ENCODE measurements around the gene KIF2C. TPM values are rescaled to one million over a fixed set of nuclear protein-coding genes. Genes with fewer than 3 reads are reported as not detected.

KIF2C gene
- polyA plus RNA-seq, 3 donors: 0.13 to 0.29 (median 0.24) TPM

DNA sequence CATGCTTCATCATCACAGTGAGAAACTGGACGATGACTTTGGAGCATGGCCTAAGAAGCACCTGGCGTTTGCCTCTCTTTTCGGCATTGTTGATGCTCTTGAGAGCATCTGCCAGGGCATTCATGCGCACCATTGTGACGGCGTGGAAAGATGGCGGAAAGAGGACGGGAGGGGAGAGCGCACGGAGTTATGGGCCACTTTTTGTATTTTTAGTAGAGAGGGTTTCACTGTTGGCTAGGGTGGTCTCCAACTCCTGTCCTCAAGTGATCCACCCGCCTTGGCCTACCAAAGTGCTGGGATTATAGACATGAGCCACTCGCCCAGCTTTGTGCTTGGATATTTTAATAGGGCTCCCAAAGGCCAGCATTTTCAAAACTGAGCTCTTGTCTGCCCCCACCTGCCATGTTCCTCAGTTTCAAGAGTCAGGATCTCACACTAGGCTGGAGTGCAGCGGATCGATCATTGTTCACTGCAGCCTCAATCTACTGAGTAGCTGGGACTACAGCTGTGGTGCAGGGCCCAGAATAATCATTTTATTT is 41.0 kb downstream of the KIF2C start:
- Mint-ChIP-seq H3K27me3 (ENCODE audit: low read depth in 3 of 3) (peaks cover 7 to 13% (median 9%) of the 10 kb centered on the region in 3 donors), H3K9me3 (no peaks in the 10 kb centered on the region), H3K4me1 (peaks cover 48% of the 10 kb centered on the region), H3K27ac (no peak overlapping the region), H3K36me3 (peaks cover 52 to 57% of the 10 kb centered on the region in 2 donors), H3K4me3 (no peak overlapping the region)
- H3K4me1 ChIP-seq (ENCODE audit: control insufficient read depth in 1 of 2, insufficient read depth in 2 of 2, low read length in 2 of 2): peaks cover 27 to 36% of the 10 kb centered on the region in 2 donors
- H3K27ac ChIP-seq (ENCODE audit: low read depth in 1 of 2, low read length in 2 of 2): no peak overlapping the region
- no peak overlapping the region for H3K4me3 ChIP-seq (replicated peaks in 1 of 3; ENCODE audit: low read depth in 2 of 3, low read length in 3 of 3)
- H3K4me2 ChIP-seq (replicated peaks; ENCODE audit: extremely low read depth, low read length, poor library complexity, severe bottlenecking): no peak overlapping the region
- H2AFZ ChIP-seq (ENCODE audit: insufficient read depth, low read depth, low read length, poor library complexity, severe bottlenecking): no peak overlapping the region
- no peak for DNase-seq
- H3K9me3 ChIP-seq (replicated peaks in 1 of 2; ENCODE audit: control insufficient read depth in 1 of 2, insufficient read depth in 1 of 2, low read length in 2 of 2): no peaks in the 10 kb centered on the region
- intact Hi-C loops (cut with micrococcal nuclease): loop anchor here in 1 of 2 donors (10.0 kb wide), 1 partner anchor 234 kb away; the partner anchor contains the start of genes HECTD3 and UROD
- H4K20me1 ChIP-seq (ENCODE audit: insufficient read depth, low read length): peaks cover 45% of the 10 kb centered on the region
- peaks cover 31% of the 10 kb centered on the region for H3K79me2 ChIP-seq (ENCODE audit: insufficient read depth, low read length)
- H3K27me3 ChIP-seq (ENCODE audit: control insufficient read depth in 2 of 2, insufficient read depth in 2 of 2, low read length in 2 of 2): no peaks in the 10 kb centered on the region
- 95% methylated on average over 11 of the region's 14 CpGs for WGBS (ENCODE audit: insufficient coverage)
- TF ChIP-seq, protein P1, sequence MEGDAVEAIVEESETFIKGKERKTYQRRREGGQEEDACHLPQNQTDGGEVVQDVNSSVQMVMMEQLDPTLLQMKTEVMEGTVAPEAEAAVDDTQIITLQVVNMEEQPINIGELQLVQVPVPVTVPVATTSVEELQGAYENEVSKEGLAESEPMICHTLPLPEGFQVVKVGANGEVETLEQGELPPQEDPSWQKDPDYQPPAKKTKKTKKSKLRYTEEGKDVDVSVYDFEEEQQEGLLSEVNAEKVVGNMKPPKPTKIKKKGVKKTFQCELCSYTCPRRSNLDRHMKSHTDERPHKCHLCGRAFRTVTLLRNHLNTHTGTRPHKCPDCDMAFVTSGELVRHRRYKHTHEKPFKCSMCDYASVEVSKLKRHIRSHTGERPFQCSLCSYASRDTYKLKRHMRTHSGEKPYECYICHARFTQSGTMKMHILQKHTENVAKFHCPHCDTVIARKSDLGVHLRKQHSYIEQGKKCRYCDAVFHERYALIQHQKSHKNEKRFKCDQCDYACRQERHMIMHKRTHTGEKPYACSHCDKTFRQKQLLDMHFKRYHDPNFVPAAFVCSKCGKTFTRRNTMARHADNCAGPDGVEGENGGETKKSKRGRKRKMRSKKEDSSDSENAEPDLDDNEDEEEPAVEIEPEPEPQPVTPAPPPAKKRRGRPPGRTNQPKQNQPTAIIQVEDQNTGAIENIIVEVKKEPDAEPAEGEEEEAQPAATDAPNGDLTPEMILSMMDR (IDR thresholded peaks at IDR 0.05): no peak
- H3K9ac ChIP-seq (ENCODE audit: insufficient read depth, low read length, poor library complexity, severe bottlenecking): no peak overlapping the region
- H3K36me3 ChIP-seq (replicated peaks in 1 of 2; ENCODE audit: control insufficient read depth in 1 of 2, insufficient read depth in 2 of 2, low read length in 2 of 2): peaks cover 32 to 54% of the 10 kb centered on the region in 2 donors

DNA sequence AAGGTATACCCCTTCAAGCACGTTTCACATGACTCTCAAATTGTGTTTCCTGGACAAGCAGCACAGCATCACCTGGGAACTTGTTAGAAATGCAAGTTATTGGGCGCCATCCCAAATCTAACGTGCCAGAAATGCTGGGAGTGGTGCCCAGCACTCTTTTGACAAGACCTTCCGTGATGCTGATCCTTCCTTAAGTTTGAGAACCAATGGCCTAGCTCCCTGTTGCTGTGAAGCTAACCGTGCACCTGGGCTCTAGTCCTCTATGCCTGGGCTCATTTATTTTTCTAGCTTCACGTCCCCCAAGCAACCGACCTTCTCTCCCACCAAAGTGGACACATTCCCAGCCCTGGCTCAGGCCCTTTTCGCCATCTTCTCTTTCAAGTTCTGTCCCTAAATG is 44.1 kb downstream of the KIF2C start:
- 60% methylated on average over 4 of the region's 8 CpGs for WGBS (ENCODE audit: insufficient coverage)
- TF ChIP-seq, protein P1 (IDR thresholded peaks at IDR 0.05): no peak
- peaks cover 16% of the 10 kb centered on the region for H4K20me1 ChIP-seq (ENCODE audit: insufficient read depth, low read length)
- H3K9me3 Mint-ChIP-seq: peaks cover 0 to 2% (median 0%) of the 10 kb centered on the region in 7 donors
- peak overlapping the region; percentile 73 for H2AFZ ChIP-seq (ENCODE audit: insufficient read depth, low read depth, low read length, poor library complexity, severe bottlenecking)
- DNase-seq: no peak
- peak overlapping the region; percentile 74 for H3K4me2 ChIP-seq (replicated peaks; ENCODE audit: extremely low read depth, low read length, poor library complexity, severe bottlenecking)
- peaks cover 23 to 24% of the 10 kb centered on the region in 2 donors for H3K4me1 ChIP-seq (ENCODE audit: control insufficient read depth in 1 of 2, insufficient read depth in 2 of 2, low read length in 2 of 2)
- peaks cover 28% of the 10 kb centered on the region for H3K4me1 Mint-ChIP-seq
- H3K4me3 Mint-ChIP-seq: peak overlapping the region; percentile 55 to 75
- peak overlapping the region; percentile 19 to 65 (median 20) for H3K4me3 ChIP-seq (replicated peaks in 1 of 3; ENCODE audit: low read depth in 2 of 3, low read length in 3 of 3)
- no peak overlapping the region for H3K27ac ChIP-seq (ENCODE audit: low read depth in 1 of 2, low read length in 2 of 2)
- H3K79me2 ChIP-seq (ENCODE audit: insufficient read depth, low read length): peaks cover under 1% of the 10 kb centered on the region
- H3K36me3 Mint-ChIP-seq: peaks cover 34 to 36% of the 10 kb centered on the region in 2 donors
- peaks cover 0 to 3% of the 10 kb centered on the region in 2 donors for H3K27me3 ChIP-seq (ENCODE audit: control insufficient read depth in 2 of 2, insufficient read depth in 2 of 2, low read length in 2 of 2)
- peaks cover 7 to 15% (median 12%) of the 10 kb centered on the region in 3 donors for H3K27me3 Mint-ChIP-seq (ENCODE audit: low read depth in 3 of 3)
- H3K27ac Mint-ChIP-seq: no peak overlapping the region
- H3K9ac ChIP-seq (ENCODE audit: insufficient read depth, low read length, poor library complexity, severe bottlenecking): peak overlapping the region; percentile 53
- H3K9me3 ChIP-seq (replicated peaks in 1 of 2; ENCODE audit: control insufficient read depth in 1 of 2, insufficient read depth in 1 of 2, low read length in 2 of 2): no peaks in the 10 kb centered on the region
- intact Hi-C loops (cut with micrococcal nuclease): loop anchor here in 1 of 2 donors (10.0 kb wide), 1 partner anchor 231 kb away; the partner anchor contains the start of genes HECTD3 and UROD
- peaks cover 12 to 32% of the 10 kb centered on the region in 2 donors for H3K36me3 ChIP-seq (replicated peaks in 1 of 2; ENCODE audit: control insufficient read depth in 1 of 2, insufficient read depth in 2 of 2, low read length in 2 of 2)

Measured in CD14-positive monocyte (primary cell).